HG03575 (cell line): ENCODE measurements around the gene SYCP2.

Experiments
- ATAC-seq: cut with Tn5 transposase; IDR thresholded peaks from one replicate; pipeline ENCODE4 v1.9.1; 2021; ENCODE audit not compliant: unreplicated experiment, insufficient number of reproducible peaks, low FRiP score; ENCODE audit errors: extremely low read depth

Gene SYCP2

GRCh38 chr20:59829054-59829785, 104.2 kb downstream of the SYCP2 start:
- ATAC-seq: no peak

GRCh38 chr20:59828125-59829053, 105.0 kb downstream of the SYCP2 start:
- no peak for ATAC-seq

- ATAC-seq: no peak
Observed at GRCh38 chr20:59827138-59828056, 106.0 kb downstream of the SYCP2 start.

GRCh38 chr20:59825944-59826759, 107.3 kb downstream of the SYCP2 start:
- no peak for ATAC-seq

GRCh38 chr20:59825563-59825920, 107.9 kb downstream of the SYCP2 start:
- no peak for ATAC-seq

GRCh38 chr20:59824711-59825562, 108.5 kb downstream of the SYCP2 start:
- no peak for ATAC-seq

- no peak for ATAC-seq
Observed at GRCh38 chr20:59823491-59824259, 109.8 kb downstream of the SYCP2 start.

- ATAC-seq: no peak
Observed at GRCh38 chr20:59823030-59823423, 110.4 kb downstream of the SYCP2 start.

GRCh38 chr20:59822291-59823029, 111.0 kb downstream of the SYCP2 start:
- ATAC-seq: no peak

GRCh38 chr20:59821788-59822187, 111.6 kb downstream of the SYCP2 start:
- ATAC-seq: no peak

GRCh38 chr20:59821201-59821600, 112.2 kb downstream of the SYCP2 start:
- no peak for ATAC-seq

- no peak for ATAC-seq
Observed at GRCh38 chr20:59820204-59821041, 113.0 kb downstream of the SYCP2 start.

- ATAC-seq: no peak
Observed at GRCh38 chr20:59819496-59820203, 113.8 kb downstream of the SYCP2 start.

- no peak for ATAC-seq
Observed at GRCh38 chr20:59818911-59819310, 114.5 kb downstream of the SYCP2 start.
